ENCODE results near the gene ITPA. TPM values are rescaled to one million over a fixed set of nuclear protein-coding genes. Genes with fewer than 3 reads are reported as not detected.

ITPA gene
- total and polyA plus RNA-seq, 2 of the 13 experiments (the other 11 are each of a cell fraction or from before 2014, with no cell fraction given): 60.1 to 103 TPM

- TF ChIP-seq ZNF510 (CRISPR knock-in tag; IDR thresholded peaks at IDR 0.05; ENCODE audit: low read depth) (peak; percentile 96), BRCA1 (CRISPR knock-in tag; IDR thresholded peaks at IDR 0.05) (no peak), YY1 (IDR thresholded peaks at IDR 0.05; ENCODE audit: insufficient read depth, insufficient replicate concordance, low read depth, low read length) (peak; percentile 45), JUND (CRISPR knock-in tag; IDR thresholded peaks at IDR 0.05) (peak; percentile 61; the same call in 1 of the 2 replicates), IRF2 (CRISPR knock-in tag; IDR thresholded peaks at IDR 0.05) (peak; percentile 93), ZNF574 (CRISPR knock-in tag; IDR thresholded peaks at IDR 0.05) (peak; percentile 85), HNRNPL (IDR thresholded peaks at IDR 0.05; ENCODE audit: low read depth, low read length) (peak; percentile 76; the same call in 1 of the 2 replicates), PHF21A (CRISPR knock-in tag; IDR thresholded peaks at IDR 0.05) (peak; percentile 80), PPARG (CRISPR knock-in tag; conservative IDR thresholded peaks at IDR 0.05) (0 out of 2 replicates have a peak, but pooled peaks have one; percentile 48), PHF20 (CRISPR knock-in tag; IDR thresholded peaks at IDR 0.05) (peak; percentile 73), ZNF530 (CRISPR knock-in tag; IDR thresholded peaks at IDR 0.05; ENCODE audit: low read depth) (no peak), ZSCAN22 (CRISPR knock-in tag; IDR thresholded peaks at IDR 0.05) (no peak)
- TF ChIP-seq, protein P1, sequence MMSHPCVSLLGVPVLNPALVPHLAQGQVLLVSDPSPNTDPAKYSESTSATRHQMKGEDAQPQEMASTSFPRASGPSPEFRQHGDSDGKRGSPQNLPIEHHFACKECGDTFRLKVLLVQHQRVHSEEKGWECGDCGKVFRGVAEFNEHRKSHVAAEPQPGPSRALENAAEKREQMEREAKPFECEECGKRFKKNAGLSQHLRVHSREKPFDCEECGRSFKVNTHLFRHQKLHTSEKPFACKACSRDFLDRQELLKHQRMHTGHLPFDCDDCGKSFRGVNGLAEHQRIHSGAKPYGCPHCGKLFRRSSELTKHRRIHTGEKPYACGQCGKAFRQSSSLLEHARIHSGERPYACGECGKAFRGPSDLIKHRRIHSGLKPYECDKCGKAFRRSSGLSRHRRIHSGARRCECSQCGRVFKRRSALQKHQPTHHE (CRISPR knock-in tag; IDR thresholded peaks at IDR 0.05; ENCODE audit: borderline replicate concordance): peak; percentile 94; the same call in 1 of the 2 replicates
- TF ChIP-seq, protein P2, sequence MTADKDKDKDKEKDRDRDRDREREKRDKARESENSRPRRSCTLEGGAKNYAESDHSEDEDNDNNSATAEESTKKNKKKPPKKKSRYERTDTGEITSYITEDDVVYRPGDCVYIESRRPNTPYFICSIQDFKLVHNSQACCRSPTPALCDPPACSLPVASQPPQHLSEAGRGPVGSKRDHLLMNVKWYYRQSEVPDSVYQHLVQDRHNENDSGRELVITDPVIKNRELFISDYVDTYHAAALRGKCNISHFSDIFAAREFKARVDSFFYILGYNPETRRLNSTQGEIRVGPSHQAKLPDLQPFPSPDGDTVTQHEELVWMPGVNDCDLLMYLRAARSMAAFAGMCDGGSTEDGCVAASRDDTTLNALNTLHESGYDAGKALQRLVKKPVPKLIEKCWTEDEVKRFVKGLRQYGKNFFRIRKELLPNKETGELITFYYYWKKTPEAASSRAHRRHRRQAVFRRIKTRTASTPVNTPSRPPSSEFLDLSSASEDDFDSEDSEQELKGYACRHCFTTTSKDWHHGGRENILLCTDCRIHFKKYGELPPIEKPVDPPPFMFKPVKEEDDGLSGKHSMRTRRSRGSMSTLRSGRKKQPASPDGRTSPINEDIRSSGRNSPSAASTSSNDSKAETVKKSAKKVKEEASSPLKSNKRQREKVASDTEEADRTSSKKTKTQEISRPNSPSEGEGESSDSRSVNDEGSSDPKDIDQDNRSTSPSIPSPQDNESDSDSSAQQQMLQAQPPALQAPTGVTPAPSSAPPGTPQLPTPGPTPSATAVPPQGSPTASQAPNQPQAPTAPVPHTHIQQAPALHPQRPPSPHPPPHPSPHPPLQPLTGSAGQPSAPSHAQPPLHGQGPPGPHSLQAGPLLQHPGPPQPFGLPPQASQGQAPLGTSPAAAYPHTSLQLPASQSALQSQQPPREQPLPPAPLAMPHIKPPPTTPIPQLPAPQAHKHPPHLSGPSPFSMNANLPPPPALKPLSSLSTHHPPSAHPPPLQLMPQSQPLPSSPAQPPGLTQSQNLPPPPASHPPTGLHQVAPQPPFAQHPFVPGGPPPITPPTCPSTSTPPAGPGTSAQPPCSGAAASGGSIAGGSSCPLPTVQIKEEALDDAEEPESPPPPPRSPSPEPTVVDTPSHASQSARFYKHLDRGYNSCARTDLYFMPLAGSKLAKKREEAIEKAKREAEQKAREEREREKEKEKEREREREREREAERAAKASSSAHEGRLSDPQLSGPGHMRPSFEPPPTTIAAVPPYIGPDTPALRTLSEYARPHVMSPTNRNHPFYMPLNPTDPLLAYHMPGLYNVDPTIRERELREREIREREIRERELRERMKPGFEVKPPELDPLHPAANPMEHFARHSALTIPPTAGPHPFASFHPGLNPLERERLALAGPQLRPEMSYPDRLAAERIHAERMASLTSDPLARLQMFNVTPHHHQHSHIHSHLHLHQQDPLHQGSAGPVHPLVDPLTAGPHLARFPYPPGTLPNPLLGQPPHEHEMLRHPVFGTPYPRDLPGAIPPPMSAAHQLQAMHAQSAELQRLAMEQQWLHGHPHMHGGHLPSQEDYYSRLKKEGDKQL (CRISPR knock-in tag; IDR thresholded peaks at IDR 0.05; ENCODE audit: low read depth): no peak
- TF ChIP-seq, protein P3, sequence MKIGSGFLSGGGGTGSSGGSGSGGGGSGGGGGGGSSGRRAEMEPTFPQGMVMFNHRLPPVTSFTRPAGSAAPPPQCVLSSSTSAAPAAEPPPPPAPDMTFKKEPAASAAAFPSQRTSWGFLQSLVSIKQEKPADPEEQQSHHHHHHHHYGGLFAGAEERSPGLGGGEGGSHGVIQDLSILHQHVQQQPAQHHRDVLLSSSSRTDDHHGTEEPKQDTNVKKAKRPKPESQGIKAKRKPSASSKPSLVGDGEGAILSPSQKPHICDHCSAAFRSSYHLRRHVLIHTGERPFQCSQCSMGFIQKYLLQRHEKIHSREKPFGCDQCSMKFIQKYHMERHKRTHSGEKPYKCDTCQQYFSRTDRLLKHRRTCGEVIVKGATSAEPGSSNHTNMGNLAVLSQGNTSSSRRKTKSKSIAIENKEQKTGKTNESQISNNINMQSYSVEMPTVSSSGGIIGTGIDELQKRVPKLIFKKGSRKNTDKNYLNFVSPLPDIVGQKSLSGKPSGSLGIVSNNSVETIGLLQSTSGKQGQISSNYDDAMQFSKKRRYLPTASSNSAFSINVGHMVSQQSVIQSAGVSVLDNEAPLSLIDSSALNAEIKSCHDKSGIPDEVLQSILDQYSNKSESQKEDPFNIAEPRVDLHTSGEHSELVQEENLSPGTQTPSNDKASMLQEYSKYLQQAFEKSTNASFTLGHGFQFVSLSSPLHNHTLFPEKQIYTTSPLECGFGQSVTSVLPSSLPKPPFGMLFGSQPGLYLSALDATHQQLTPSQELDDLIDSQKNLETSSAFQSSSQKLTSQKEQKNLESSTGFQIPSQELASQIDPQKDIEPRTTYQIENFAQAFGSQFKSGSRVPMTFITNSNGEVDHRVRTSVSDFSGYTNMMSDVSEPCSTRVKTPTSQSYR (CRISPR knock-in tag; IDR thresholded peaks at IDR 0.05; ENCODE audit: borderline replicate concordance): peak; percentile 99
Observed at GRCh38 chr20:3168079-3168828, 41.0 kb upstream of the ITPA start (continued).

Data from HepG2 (cell line).